ENCODE data around the gene PEMT.

DNA sequence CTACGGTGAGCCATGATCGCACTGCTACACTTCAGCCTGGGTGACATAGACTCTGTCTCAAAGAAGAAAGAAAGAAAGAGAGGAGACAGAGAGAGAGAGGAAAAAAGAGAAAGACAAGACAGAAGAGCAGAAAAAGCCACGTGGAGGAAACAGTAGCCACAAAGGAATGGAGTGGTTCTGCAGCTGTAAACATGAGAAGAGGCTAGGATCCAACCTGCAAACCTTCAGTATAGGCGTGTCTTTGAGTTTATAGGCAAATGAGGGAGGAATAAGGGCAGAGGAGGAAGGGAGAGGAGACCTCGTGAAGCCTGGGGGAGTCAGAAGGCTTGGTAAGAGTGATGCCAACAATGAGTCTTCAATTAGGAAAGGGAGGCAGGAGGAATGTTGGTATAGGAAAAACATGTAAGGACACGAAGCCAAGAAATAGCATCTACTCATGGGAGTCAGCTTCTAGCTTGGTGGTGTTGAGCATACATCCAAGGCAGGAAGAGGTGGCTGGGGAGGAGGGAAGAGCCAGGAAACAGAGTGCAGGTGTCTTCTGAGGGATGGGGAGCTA lies 110.8 kb downstream of the PEMT start:
- TF ChIP-seq, protein P1, sequence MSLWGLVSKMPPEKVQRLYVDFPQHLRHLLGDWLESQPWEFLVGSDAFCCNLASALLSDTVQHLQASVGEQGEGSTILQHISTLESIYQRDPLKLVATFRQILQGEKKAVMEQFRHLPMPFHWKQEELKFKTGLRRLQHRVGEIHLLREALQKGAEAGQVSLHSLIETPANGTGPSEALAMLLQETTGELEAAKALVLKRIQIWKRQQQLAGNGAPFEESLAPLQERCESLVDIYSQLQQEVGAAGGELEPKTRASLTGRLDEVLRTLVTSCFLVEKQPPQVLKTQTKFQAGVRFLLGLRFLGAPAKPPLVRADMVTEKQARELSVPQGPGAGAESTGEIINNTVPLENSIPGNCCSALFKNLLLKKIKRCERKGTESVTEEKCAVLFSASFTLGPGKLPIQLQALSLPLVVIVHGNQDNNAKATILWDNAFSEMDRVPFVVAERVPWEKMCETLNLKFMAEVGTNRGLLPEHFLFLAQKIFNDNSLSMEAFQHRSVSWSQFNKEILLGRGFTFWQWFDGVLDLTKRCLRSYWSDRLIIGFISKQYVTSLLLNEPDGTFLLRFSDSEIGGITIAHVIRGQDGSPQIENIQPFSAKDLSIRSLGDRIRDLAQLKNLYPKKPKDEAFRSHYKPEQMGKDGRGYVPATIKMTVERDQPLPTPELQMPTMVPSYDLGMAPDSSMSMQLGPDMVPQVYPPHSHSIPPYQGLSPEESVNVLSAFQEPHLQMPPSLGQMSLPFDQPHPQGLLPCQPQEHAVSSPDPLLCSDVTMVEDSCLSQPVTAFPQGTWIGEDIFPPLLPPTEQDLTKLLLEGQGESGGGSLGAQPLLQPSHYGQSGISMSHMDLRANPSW (CRISPR knock-in tag; conservative IDR thresholded peaks at IDR 0.05; ENCODE audit: low read depth) = no peak
- TF ChIP-seq JUN (CRISPR knock-in tag; IDR thresholded peaks at IDR 0.05) = no peak
- TF ChIP-seq, protein P2, sequence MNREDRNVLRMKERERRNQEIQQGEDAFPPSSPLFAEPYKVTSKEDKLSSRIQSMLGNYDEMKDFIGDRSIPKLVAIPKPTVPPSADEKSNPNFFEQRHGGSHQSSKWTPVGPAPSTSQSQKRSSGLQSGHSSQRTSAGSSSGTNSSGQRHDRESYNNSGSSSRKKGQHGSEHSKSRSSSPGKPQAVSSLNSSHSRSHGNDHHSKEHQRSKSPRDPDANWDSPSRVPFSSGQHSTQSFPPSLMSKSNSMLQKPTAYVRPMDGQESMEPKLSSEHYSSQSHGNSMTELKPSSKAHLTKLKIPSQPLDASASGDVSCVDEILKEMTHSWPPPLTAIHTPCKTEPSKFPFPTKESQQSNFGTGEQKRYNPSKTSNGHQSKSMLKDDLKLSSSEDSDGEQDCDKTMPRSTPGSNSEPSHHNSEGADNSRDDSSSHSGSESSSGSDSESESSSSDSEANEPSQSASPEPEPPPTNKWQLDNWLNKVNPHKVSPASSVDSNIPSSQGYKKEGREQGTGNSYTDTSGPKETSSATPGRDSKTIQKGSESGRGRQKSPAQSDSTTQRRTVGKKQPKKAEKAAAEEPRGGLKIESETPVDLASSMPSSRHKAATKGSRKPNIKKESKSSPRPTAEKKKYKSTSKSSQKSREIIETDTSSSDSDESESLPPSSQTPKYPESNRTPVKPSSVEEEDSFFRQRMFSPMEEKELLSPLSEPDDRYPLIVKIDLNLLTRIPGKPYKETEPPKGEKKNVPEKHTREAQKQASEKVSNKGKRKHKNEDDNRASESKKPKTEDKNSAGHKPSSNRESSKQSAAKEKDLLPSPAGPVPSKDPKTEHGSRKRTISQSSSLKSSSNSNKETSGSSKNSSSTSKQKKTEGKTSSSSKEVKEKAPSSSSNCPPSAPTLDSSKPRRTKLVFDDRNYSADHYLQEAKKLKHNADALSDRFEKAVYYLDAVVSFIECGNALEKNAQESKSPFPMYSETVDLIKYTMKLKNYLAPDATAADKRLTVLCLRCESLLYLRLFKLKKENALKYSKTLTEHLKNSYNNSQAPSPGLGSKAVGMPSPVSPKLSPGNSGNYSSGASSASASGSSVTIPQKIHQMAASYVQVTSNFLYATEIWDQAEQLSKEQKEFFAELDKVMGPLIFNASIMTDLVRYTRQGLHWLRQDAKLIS (CRISPR knock-in tag; IDR thresholded peaks at IDR 0.05; ENCODE audit: borderline replicate concordance) = no peak
- TF ChIP-seq ZNF121 (CRISPR knock-in tag; IDR thresholded peaks at IDR 0.05) = no peak
- TF ChIP-seq, protein P3, sequence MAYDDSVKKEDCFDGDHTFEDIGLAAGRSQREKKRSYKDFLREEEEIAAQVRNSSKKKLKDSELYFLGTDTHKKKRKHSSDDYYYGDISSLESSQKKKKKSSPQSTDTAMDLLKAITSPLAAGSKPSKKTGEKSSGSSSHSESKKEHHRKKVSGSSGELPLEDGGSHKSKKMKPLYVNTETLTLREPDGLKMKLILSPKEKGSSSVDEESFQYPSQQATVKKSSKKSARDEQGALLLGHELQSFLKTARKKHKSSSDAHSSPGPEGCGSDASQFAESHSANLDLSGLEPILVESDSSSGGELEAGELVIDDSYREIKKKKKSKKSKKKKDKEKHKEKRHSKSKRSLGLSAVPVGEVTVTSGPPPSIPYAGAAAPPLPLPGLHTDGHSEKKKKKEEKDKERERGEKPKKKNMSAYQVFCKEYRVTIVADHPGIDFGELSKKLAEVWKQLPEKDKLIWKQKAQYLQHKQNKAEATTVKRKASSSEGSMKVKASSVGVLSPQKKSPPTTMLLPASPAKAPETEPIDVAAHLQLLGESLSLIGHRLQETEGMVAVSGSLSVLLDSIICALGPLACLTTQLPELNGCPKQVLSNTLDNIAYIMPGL (CRISPR knock-in tag; IDR thresholded peaks at IDR 0.05) = no peak
- no peak for TF ChIP-seq CREB1 (CRISPR knock-in tag; IDR thresholded peaks at IDR 0.05)
- TF ChIP-seq ELF4 (CRISPR knock-in tag; IDR thresholded peaks at IDR 0.05; ENCODE audit: low read depth) = no peak
- TF ChIP-seq, protein P4, sequence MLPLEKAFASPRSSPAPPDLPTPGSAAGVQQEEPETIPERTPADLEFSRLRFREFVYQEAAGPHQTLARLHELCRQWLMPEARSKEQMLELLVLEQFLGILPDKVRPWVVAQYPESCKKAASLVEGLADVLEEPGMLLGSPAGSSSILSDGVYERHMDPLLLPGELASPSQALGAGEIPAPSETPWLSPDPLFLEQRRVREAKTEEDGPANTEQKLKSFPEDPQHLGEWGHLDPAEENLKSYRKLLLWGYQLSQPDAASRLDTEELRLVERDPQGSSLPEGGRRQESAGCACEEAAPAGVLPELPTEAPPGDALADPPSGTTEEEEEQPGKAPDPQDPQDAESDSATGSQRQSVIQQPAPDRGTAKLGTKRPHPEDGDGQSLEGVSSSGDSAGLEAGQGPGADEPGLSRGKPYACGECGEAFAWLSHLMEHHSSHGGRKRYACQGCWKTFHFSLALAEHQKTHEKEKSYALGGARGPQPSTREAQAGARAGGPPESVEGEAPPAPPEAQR (CRISPR knock-in tag; IDR thresholded peaks at IDR 0.05) = no peak

All from WTC11 (cell line).